Liver (tissue), 3 donors: Measurements from ENCODE around the gene USH1G.

Source experiments
- GABPA ChIP-seq, 2 donors: IDR thresholded peaks in 1 of 2; conservative IDR thresholded peaks in 1 of 2; 2 replicates each; pipeline ENCODE4 v1.6.1; 2016; ENCODE audit warnings: antibody characterized with exemption in 2 of 2, mild to moderate bottlenecking in 1 of 2, moderate library complexity in 1 of 2
- JUND ChIP-seq, 2 donors: IDR thresholded peaks; 2 replicates each; pipeline ENCODE4 v1.6.1; 2016; ENCODE audit warnings: antibody characterized with exemption in 2 of 2
- SP1 ChIP-seq: IDR thresholded peaks from 2 replicates; pipeline ENCODE4 v1.6.1; 2018; ENCODE audit warnings: antibody characterized with exemption, mild to moderate bottlenecking
- TAF1 ChIP-seq: conservative IDR thresholded peaks from 2 replicates; pipeline ENCODE4 v1.6.1; 2016; ENCODE audit warnings: antibody characterized with exemption, mild to moderate bottlenecking
- YY1 ChIP-seq: IDR thresholded peaks from 2 replicates; pipeline ENCODE4 v1.6.1; 2016; ENCODE audit warnings: antibody characterized with exemption, mild to moderate bottlenecking
- TF ChIP-seq, protein P1 (sequence below): fragments of 150-350 bp; IDR thresholded peaks from 2 replicates; pipeline ENCODE4 v1.5.1; 2017; ENCODE audit warnings: improper control_type of control experiment, low read depth, low read length; ENCODE audit not compliant: missing input control
- TF ChIP-seq, protein P2 (sequence below): IDR thresholded peaks from 2 replicates; pipeline ENCODE4 v1.6.1; 2016; ENCODE audit warnings: antibody characterized with exemption
- TF ChIP-seq, protein P3 (sequence below): IDR thresholded peaks from 2 replicates; pipeline ENCODE4 v1.6.1; 2016; ENCODE audit warnings: antibody characterized with exemption, mild to moderate bottlenecking
- TF ChIP-seq, protein P4 (sequence below): IDR thresholded peaks from 2 replicates; pipeline ENCODE4 v1.6.1; 2016; ENCODE audit warnings: antibody characterized with exemption
- donor health status: healthy.
- donor health status: healthy.

DNA sequence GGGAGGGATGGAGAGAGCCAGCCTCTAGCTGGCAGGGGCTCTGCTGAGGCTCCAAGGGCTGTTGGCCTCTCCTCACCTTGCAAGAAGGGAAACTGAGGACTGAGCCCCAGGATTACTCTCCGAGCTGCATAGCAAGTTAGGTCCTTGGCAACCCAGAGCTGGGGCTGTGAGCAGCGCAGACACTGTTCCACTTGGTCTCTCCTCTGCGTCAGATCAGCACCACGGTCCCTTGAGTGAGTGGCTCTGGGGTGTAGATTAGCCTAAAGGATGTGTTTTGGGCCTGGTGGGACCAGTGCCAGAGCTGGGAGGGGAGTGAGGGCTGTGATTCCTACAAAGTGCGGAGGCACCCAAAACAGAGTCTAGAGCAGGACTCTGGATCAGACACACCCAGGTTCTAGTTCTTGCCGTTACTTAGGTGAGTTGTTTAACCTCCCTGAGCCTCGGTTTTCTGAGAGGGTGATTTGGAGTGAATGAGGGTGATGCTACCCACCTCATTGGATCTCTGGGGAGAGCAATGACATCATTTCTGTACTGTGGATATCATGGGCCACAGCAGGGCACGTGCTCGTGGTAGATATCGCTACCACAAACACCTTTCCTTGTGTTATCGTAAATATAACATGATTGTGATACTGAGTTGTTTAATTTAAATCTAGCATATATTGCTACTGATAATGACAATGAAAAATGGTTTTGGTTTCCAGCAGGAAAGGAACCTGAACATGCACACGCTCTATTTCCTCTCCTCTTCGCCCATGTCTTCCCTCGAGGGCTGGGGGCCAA is 21.5 kb downstream of the USH1G start:
- TF ChIP-seq, protein P1, sequence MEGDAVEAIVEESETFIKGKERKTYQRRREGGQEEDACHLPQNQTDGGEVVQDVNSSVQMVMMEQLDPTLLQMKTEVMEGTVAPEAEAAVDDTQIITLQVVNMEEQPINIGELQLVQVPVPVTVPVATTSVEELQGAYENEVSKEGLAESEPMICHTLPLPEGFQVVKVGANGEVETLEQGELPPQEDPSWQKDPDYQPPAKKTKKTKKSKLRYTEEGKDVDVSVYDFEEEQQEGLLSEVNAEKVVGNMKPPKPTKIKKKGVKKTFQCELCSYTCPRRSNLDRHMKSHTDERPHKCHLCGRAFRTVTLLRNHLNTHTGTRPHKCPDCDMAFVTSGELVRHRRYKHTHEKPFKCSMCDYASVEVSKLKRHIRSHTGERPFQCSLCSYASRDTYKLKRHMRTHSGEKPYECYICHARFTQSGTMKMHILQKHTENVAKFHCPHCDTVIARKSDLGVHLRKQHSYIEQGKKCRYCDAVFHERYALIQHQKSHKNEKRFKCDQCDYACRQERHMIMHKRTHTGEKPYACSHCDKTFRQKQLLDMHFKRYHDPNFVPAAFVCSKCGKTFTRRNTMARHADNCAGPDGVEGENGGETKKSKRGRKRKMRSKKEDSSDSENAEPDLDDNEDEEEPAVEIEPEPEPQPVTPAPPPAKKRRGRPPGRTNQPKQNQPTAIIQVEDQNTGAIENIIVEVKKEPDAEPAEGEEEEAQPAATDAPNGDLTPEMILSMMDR, result no peak
- TF ChIP-seq GABPA (IDR thresholded peaks at IDR 0.05 in 1 of 2, conservative IDR thresholded peaks at IDR 0.05 in 1 of 2) (no peak), TAF1 (no peak), YY1 (no peak), SP1 (no peak), JUND (IDR thresholded peaks at IDR 0.05) (no peak)
- TF ChIP-seq, protein P2, sequence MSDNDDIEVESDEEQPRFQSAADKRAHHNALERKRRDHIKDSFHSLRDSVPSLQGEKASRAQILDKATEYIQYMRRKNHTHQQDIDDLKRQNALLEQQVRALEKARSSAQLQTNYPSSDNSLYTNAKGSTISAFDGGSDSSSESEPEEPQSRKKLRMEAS, result no peak
- TF ChIP-seq, protein P3, sequence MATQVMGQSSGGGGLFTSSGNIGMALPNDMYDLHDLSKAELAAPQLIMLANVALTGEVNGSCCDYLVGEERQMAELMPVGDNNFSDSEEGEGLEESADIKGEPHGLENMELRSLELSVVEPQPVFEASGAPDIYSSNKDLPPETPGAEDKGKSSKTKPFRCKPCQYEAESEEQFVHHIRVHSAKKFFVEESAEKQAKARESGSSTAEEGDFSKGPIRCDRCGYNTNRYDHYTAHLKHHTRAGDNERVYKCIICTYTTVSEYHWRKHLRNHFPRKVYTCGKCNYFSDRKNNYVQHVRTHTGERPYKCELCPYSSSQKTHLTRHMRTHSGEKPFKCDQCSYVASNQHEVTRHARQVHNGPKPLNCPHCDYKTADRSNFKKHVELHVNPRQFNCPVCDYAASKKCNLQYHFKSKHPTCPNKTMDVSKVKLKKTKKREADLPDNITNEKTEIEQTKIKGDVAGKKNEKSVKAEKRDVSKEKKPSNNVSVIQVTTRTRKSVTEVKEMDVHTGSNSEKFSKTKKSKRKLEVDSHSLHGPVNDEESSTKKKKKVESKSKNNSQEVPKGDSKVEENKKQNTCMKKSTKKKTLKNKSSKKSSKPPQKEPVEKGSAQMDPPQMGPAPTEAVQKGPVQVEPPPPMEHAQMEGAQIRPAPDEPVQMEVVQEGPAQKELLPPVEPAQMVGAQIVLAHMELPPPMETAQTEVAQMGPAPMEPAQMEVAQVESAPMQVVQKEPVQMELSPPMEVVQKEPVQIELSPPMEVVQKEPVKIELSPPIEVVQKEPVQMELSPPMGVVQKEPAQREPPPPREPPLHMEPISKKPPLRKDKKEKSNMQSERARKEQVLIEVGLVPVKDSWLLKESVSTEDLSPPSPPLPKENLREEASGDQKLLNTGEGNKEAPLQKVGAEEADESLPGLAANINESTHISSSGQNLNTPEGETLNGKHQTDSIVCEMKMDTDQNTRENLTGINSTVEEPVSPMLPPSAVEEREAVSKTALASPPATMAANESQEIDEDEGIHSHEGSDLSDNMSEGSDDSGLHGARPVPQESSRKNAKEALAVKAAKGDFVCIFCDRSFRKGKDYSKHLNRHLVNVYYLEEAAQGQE, result no peak
- TF ChIP-seq, protein P4, sequence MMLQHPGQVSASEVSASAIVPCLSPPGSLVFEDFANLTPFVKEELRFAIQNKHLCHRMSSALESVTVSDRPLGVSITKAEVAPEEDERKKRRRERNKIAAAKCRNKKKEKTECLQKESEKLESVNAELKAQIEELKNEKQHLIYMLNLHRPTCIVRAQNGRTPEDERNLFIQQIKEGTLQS, result no peak
